SIG-M5 (cell line): Measurements from ENCODE around the gene SLC16A13.
"Not testable (repeated sequence)": the region's sequence is repeated elsewhere in the genome, so short reads cannot be mapped to it uniquely, and the experiment has no call there.

ENCODE experiments used
- DNase-seq: peaks from one replicate; lab custom pipeline; 2025; lab: John Stamatoyannopoulos, UW

The SLC16A13 gene

GRCh38 chr17:7029659-7030058 is 6.2 kb upstream of the SLC16A13 start:
- no peak for DNase-seq

GRCh38 chr17:7034955-7035590 is 742 bp upstream of the SLC16A13 start:
- DNase-seq: no peak

GRCh38 chr17:7038025-7038862 is 2.4 kb downstream of the SLC16A13 start:
- no peak for DNase-seq

- no peak for DNase-seq
These were observed 4.0 kb downstream of the SLC16A13 start for GRCh38 chr17:7039832-7040231.

DNA sequence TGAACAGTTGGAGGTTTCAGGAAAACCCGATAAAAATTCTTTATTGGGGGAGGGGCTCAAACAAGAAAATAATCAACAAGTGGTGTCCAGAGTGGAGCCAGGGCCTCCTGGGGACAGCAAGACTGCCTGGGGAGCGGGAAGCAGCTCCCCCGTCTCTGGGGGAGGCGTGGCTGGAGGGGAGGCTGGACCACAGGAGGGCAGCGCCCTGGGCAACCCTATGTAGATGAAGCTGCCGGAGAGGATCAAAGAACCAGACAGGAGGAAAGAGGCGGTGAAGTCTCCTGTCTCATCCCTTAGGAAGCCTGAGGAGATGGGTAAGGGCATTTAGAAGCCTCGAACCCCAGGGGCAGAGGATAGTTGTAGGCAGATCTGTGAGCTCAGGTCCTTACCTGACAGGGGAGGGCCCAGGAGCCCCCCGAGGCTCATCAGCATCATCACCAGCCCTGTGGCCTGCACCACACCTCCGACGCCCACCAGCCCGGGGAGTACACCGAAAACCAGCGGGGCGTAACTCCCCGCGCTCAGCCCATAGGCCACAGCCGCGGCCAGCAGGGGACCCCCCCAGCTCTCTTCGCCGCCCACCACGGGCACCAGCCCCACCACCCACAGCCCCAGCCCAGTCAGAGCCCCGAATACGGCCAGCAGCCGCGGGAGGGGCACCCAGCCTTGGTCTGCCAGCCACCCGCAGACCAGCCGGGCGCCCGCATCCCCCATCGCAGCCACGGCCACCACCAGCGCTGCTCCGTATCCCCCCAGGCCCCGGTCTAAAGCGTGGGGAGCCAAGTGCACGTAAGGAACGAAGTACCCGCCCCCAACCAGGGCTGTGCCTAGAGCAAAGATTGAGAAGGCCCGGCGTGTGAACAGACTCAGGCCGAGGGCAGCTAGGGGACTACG is 6.0 kb downstream of the SLC16A13 start:
- no peak for DNase-seq

DNA sequence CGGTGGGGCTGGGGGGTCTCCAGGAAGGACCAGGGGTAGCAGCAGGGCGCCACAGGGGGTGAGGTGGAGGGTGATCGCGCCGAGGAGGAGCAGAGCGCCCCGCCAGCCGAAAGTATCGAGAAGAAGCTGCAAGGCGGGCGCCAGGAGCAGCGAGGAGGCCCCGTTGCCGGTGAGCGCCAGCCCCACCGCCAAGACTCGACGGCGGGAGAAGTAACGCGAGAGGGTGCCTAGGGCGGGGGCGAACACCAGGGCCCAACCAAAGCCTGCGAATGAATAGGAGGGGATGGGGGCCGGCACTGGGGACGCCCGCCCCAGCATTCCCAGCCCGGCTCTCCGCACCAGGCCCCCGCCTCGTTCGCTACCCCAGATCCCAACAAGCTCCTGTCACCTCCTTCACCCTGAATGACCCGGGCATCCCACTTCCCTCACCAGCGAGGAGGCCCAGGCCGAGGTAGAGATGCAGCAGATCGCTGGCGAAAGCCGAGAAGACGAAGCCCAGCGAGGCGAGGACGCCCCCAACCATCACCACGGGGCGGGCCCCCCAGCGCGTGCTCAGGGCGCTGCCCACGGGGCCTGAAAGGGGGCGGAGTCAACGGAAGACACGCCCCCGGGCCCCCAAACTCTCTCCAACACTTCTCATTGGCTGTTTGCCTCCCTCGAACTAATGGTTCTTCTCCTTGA is 6.8 kb downstream of the SLC16A13 start:
- DNase-seq: no peak

DNA sequence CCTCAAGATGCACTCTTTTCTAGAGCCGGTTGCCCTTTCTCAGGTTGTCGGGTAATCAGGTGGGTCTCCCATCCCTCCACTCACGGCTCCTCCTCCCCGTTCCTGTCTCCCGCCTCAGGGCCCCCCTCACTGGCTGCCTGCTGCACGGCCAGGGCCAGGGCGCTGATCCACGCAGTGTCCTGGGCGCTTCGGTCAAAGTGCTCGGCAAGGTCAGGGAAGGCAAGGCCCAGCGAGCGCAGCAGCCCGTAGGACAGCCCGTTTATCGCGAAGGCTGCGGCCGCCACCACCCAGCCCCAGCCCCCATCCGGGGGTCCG is 7.3 kb downstream of the SLC16A13 start:
- DNase-seq: no peak

GRCh38 chr17:7043497-7044198 is 7.8 kb downstream of the SLC16A13 start, which contains the start of gene SLC16A11:
TSS of gene SLC16A11 (minus strand) at chr17:7044092. CDS start at chr17:7043513, 579 bp downstream.
- no peak for DNase-seq

DNA sequence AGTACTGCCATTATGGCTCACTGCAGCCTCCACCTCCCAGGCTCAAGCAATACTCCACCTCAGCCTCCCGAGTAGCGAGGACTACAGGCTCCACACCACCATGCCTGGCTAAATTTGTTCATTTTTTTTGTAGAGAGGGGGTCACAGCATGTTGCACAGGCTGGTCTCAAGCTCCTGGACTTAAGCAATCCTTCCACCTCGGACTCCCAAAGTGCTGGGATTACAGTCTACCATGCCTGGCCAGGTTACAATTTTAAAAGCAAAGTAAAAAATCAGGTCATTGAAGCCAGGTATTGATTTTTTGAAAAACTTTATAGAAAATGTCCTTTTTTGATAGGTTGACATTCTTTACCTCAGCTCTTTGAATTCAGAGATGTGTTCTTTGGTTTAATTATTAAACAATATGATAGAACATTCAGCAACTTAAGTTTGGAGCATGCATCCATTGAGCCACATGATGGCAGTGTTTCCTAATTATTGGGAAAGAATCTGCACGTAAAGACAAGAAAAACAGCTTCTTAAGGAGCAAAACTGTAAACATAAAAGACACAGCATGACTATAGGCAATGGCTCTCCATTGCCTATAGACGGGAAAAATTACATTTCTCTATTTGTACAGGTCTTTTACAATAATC is 9.8 kb downstream of the SLC16A13 start:
- DNase-seq: no peak

- no peak for DNase-seq
These were observed 10.4 kb downstream of the SLC16A13 start for GRCh38 chr17:7046127-7046724.

DNA sequence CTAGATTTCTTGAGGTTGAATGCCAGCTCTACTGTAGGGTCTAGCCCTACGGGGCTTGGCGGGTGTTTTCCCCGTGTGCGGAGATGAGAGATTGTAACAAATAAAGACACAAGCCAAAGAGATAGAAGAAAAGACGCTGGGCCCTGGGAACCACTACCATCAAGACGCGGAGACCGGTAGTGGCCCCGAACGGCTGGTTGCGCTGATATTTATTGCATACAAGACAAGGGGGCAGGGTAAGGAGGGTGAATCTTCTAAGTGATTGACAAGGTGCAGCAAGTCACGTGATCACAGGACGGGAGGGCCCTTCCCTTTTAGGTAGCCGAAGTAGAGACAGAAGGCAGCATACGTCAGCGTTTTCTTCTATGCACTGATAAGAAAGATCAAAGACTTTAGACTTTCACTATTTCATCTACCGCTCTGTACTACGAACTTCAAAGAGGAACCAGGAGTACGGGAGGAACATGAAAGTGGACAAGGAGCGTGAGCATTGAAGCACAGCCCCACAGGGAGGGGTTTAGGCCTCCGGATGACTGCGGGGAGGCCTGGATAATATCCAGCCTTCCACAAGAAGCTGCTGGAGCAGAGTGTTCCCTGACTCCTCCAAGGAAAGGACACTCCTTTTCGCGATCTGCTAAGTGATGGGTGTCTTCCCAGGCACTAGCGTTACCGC is 11.0 kb downstream of the SLC16A13 start:
- not testable (repeated sequence) for DNase-seq

GRCh38 chr17:7047566-7047965 is 11.8 kb downstream of the SLC16A13 start:
- no peak for DNase-seq

- no peak for DNase-seq
These were observed 13.2 kb downstream of the SLC16A13 start for GRCh38 chr17:7048968-7049367.

- DNase-seq: not testable (repeated sequence)
These were observed 14.8 kb downstream of the SLC16A13 start for GRCh38 chr17:7050583-7050982.

GRCh38 chr17:7056386-7056785 is 20.6 kb downstream of the SLC16A13 start:
- DNase-seq: no peak

DNA sequence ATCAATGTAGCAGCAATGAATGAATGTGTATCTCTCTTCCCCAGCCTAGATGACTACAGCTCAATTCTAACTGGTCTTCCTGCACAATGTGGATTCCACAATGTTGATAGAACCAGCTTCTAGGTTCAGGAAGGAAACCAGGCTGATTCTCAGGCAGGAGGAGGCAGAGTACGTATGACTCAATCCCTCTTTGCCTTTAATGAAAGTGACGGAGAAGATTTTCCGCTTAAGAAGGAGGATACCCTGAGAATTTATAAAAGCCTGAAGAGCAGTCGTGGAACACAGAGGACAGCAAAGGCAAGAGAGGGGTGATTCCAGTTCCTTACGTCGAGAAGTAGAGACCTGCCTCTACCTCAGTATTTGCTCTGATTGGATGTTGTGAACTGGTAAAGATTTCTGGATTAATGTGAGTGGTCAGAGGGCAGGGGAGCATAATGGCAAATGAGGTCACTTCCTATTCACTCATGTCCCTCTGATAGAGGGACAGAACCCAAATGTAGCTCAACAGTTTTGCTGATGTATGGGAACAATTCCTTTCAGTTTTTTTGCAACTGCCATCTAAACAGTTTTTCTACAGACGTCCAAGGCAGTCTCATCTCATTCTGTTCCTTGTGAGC is 23.1 kb downstream of the SLC16A13 start:
- DNase-seq: no peak

GRCh38 chr17:7060165-7060891 is 24.5 kb downstream of the SLC16A13 start:
- no peak for DNase-seq

DNA sequence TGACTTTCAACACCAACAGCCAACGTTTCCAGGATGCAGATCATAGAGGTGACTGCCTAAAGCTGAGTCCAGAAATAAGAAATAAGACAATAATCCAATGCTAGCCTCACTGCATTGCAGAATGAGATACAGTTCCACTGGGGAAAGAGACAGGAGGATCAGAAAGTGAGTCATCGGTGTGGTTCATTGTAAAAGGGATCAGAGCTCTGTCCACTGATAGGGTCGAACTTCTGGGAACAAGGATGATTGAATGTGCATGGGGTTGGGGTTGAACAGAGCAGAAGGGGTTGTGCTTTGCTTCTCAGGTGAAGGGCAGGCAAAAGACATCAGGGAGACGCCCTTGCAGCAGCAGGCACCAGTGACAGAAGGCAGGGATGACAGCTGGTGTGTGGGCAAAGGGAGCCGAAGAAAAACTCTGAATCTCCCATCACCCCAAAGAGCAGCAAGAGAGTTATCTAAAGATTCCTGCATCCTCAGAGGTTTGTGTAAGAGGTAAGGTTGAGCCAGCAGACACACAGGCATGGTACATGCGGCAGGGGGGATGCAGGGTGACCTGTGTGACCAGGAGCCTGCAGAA is 27.8 kb downstream of the SLC16A13 start:
- DNase-seq: no peak
